ENCODE data around the gene RAP2B.

Gene RAP2B

GRCh38 chr3:153127788-153128187 is 34.2 kb upstream of the RAP2B start:
- H2BK12ac ChIP-seq (ENCODE audit: low read length in 2 of 2) = no peak overlapping the region
- H3K14ac ChIP-seq (ENCODE audit: low read length in 2 of 2) = no peak overlapping the region
- no peaks in the 10 kb centered on the region for H3K27me3 ChIP-seq (ENCODE audit: control insufficient read depth in 1 of 2, insufficient read depth in 1 of 2, low read length in 2 of 2)
- no peak overlapping the region for H3K18ac ChIP-seq (ENCODE audit: low read depth in 1 of 2, low read length in 2 of 2)
- no peaks in the 10 kb centered on the region for H3K9me3 ChIP-seq (ENCODE audit: control insufficient read depth, low read length)
- no peaks in the 10 kb centered on the region for H3K36me3 ChIP-seq (ENCODE audit: control insufficient read depth in 1 of 2, insufficient read depth in 2 of 2, low read depth in 1 of 2, low read length in 2 of 2)
- no peak overlapping the region for H2AFZ ChIP-seq (ENCODE audit: low read depth, low read length)
- no peak overlapping the region for H3K27ac ChIP-seq (ENCODE audit: low read length, poor library complexity, severe bottlenecking)
- H4K91ac ChIP-seq (ENCODE audit: low read length) = no peak overlapping the region
- no peak overlapping the region for H3K4me2 ChIP-seq (ENCODE audit: low read length, poor library complexity, severe bottlenecking)
- H3K23ac ChIP-seq (ENCODE audit: low read length in 2 of 2) = no peak overlapping the region
- H3K4me1 ChIP-seq (ENCODE audit: control insufficient read depth, insufficient read depth, low read depth, low read length) = no peaks in the 10 kb centered on the region
- no peak overlapping the region for H4K8ac ChIP-seq (ENCODE audit: low read length)
- H3K4me3 ChIP-seq (ENCODE audit: insufficient read depth in 1 of 2, low read depth in 1 of 2, low read length in 2 of 2) = no peak overlapping the region
- no peak overlapping the region for H3K9ac ChIP-seq (ENCODE audit: low read length)
- H2BK120ac ChIP-seq (ENCODE audit: low read depth, low read length) = no peak overlapping the region
- H3K79me1 ChIP-seq (replicated peaks; ENCODE audit: low read length, poor library complexity, severe bottlenecking) = no peaks in the 10 kb centered on the region
- WGBS = no CpG with 5 or more reads among the region's 1 CpG
- no peak overlapping the region for H2BK5ac ChIP-seq (ENCODE audit: low read depth, low read length, poor library complexity, severe bottlenecking)
- H2BK15ac ChIP-seq (ENCODE audit: low read depth, poor library complexity, severe bottlenecking) = no peak overlapping the region
- DNase-seq = no peak
- no peak overlapping the region for H2AK5ac ChIP-seq (ENCODE audit: low read length, severe bottlenecking)
- no peak overlapping the region for H3K4ac ChIP-seq (ENCODE audit: low read depth in 1 of 2, low read length in 2 of 2)

DNA sequence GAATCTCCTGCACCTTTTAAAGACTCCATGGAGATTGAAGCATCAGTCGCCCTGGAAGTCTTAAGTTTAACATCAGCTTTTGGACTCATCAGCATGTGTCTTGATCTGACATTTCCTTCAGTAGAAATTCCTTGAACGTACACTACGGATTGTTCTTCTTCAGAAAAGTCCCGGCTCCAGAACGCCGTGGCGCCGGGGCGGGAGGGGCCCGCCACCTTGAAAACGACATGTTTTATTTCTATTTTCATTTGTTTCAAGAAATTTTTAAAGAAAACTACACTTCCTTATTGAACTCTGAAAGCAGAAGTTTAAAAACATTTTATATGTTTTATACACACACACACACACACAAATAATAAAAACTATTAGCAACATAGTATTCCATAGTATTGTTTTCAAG is 32.6 kb upstream of the RAP2B start:
- no peak overlapping the region for H2BK15ac ChIP-seq (ENCODE audit: low read depth, poor library complexity, severe bottlenecking)
- DNase-seq = no peak
- H2AK5ac ChIP-seq (ENCODE audit: low read length, severe bottlenecking) = no peak overlapping the region
- no peak overlapping the region for H3K27ac ChIP-seq (ENCODE audit: low read length, poor library complexity, severe bottlenecking)
- no peak overlapping the region for H4K8ac ChIP-seq (ENCODE audit: low read length)
- no peak overlapping the region for H3K9ac ChIP-seq (ENCODE audit: low read length)
- 99% methylated on average over 9 of the region's 11 CpGs for WGBS
- H3K4ac ChIP-seq (ENCODE audit: low read depth in 1 of 2, low read length in 2 of 2) = no peak overlapping the region
- H3K79me1 ChIP-seq (replicated peaks; ENCODE audit: low read length, poor library complexity, severe bottlenecking) = no peaks in the 10 kb centered on the region
- no peak overlapping the region for H3K18ac ChIP-seq (ENCODE audit: low read depth in 1 of 2, low read length in 2 of 2)
- H2BK120ac ChIP-seq (ENCODE audit: low read depth, low read length) = no peak overlapping the region
- no peak overlapping the region for H3K4me3 ChIP-seq (ENCODE audit: insufficient read depth in 1 of 2, low read depth in 1 of 2, low read length in 2 of 2)
- no peak overlapping the region for H3K14ac ChIP-seq (ENCODE audit: low read length in 2 of 2)
- no peaks in the 10 kb centered on the region for H3K27me3 ChIP-seq (ENCODE audit: control insufficient read depth in 1 of 2, insufficient read depth in 1 of 2, low read length in 2 of 2)
- no peaks in the 10 kb centered on the region for H3K9me3 ChIP-seq (ENCODE audit: control insufficient read depth, low read length)
- H3K36me3 ChIP-seq (ENCODE audit: control insufficient read depth in 1 of 2, insufficient read depth in 2 of 2, low read depth in 1 of 2, low read length in 2 of 2) = no peaks in the 10 kb centered on the region
- H3K4me1 ChIP-seq (ENCODE audit: control insufficient read depth, insufficient read depth, low read depth, low read length) = no peaks in the 10 kb centered on the region
- no peak overlapping the region for H4K91ac ChIP-seq (ENCODE audit: low read length)
- H2AFZ ChIP-seq (ENCODE audit: low read depth, low read length) = no peak overlapping the region
- H2BK5ac ChIP-seq (ENCODE audit: low read depth, low read length, poor library complexity, severe bottlenecking) = no peak overlapping the region
- no peak overlapping the region for H3K23ac ChIP-seq (ENCODE audit: low read length in 2 of 2)
- no peak overlapping the region for H3K4me2 ChIP-seq (ENCODE audit: low read length, poor library complexity, severe bottlenecking)
- no peak overlapping the region for H2BK12ac ChIP-seq (ENCODE audit: low read length in 2 of 2)

DNA sequence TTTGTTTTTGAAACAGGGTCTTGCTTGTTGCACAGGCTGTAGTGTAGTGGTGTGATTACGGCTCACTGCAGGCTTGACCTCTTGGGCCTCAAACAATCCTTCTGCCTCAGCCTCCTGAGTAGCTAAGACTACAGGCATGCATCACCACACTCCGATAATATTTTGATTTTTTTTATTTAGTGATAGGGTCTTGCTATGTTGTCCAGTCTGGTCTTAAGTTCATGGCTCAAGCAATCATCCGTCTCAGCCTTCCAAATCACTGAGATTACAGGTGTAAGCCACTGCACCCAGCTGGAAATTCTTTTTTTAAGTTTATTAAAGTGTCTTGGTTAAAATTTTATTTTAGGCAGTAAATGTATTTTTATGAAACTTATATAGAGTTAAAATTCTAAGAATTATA is 32.2 kb upstream of the RAP2B start:
- no peak for DNase-seq
- H2AK5ac ChIP-seq (ENCODE audit: low read length, severe bottlenecking) = no peak overlapping the region
- H3K9ac ChIP-seq (ENCODE audit: low read length) = peak overlapping the region; percentile 65
- H2BK5ac ChIP-seq (ENCODE audit: low read depth, low read length, poor library complexity, severe bottlenecking) = no peak overlapping the region
- H3K4me3 ChIP-seq (ENCODE audit: insufficient read depth in 1 of 2, low read depth in 1 of 2, low read length in 2 of 2) = no peak overlapping the region
- H3K27ac ChIP-seq (ENCODE audit: low read length, poor library complexity, severe bottlenecking) = no peak overlapping the region
- no peak overlapping the region for H3K18ac ChIP-seq (ENCODE audit: low read depth in 1 of 2, low read length in 2 of 2)
- no peak overlapping the region for H3K4me2 ChIP-seq (ENCODE audit: low read length, poor library complexity, severe bottlenecking)
- no peak overlapping the region for H3K4ac ChIP-seq (ENCODE audit: low read depth in 1 of 2, low read length in 2 of 2)
- no peak overlapping the region for H4K91ac ChIP-seq (ENCODE audit: low read length)
- no peak overlapping the region for H4K8ac ChIP-seq (ENCODE audit: low read length)
- no peak overlapping the region for H2BK120ac ChIP-seq (ENCODE audit: low read depth, low read length)
- no peak overlapping the region for H3K14ac ChIP-seq (ENCODE audit: low read length in 2 of 2)
- WGBS = 100% methylated on average over 1 of the region's 3 CpGs
- H3K36me3 ChIP-seq (ENCODE audit: control insufficient read depth in 1 of 2, insufficient read depth in 2 of 2, low read depth in 1 of 2, low read length in 2 of 2) = no peaks in the 10 kb centered on the region
- no peak overlapping the region for H2AFZ ChIP-seq (ENCODE audit: low read depth, low read length)
- H3K27me3 ChIP-seq (ENCODE audit: control insufficient read depth in 1 of 2, insufficient read depth in 1 of 2, low read length in 2 of 2) = no peaks in the 10 kb centered on the region
- H3K79me1 ChIP-seq (replicated peaks; ENCODE audit: low read length, poor library complexity, severe bottlenecking) = no peaks in the 10 kb centered on the region
- no peak overlapping the region for H3K23ac ChIP-seq (ENCODE audit: low read length in 2 of 2)
- no peak overlapping the region for H2BK15ac ChIP-seq (ENCODE audit: low read depth, poor library complexity, severe bottlenecking)
- H3K4me1 ChIP-seq (ENCODE audit: control insufficient read depth, insufficient read depth, low read depth, low read length) = no peaks in the 10 kb centered on the region
- H2BK12ac ChIP-seq (ENCODE audit: low read length in 2 of 2) = no peak overlapping the region
- no peaks in the 10 kb centered on the region for H3K9me3 ChIP-seq (ENCODE audit: control insufficient read depth, low read length)

GRCh38 chr3:153130312-153130977 is 31.6 kb upstream of the RAP2B start:
- Histone ChIP-seq H3K4ac (ENCODE audit: low read depth in 1 of 2, low read length in 2 of 2) (no peak overlapping the region), H4K91ac (ENCODE audit: low read length) (no peak overlapping the region), H4K8ac (ENCODE audit: low read length) (no peak overlapping the region), H3K36me3 (ENCODE audit: control insufficient read depth in 1 of 2, insufficient read depth in 2 of 2, low read depth in 1 of 2, low read length in 2 of 2) (no peaks in the 10 kb centered on the region), H3K4me3 (ENCODE audit: insufficient read depth in 1 of 2, low read depth in 1 of 2, low read length in 2 of 2) (no peak overlapping the region), H3K9ac (ENCODE audit: low read length) (peak overlapping the region; percentile 65), H3K23ac (ENCODE audit: low read length in 2 of 2) (no peak overlapping the region), H2AFZ (ENCODE audit: low read depth, low read length) (no peak overlapping the region), H3K14ac (ENCODE audit: low read length in 2 of 2) (no peak overlapping the region), H3K18ac (ENCODE audit: low read depth in 1 of 2, low read length in 2 of 2) (no peak overlapping the region), H2BK15ac (ENCODE audit: low read depth, poor library complexity, severe bottlenecking) (no peak overlapping the region), H3K4me1 (ENCODE audit: control insufficient read depth, insufficient read depth, low read depth, low read length) (no peaks in the 10 kb centered on the region), H3K27me3 (ENCODE audit: control insufficient read depth in 1 of 2, insufficient read depth in 1 of 2, low read length in 2 of 2) (no peaks in the 10 kb centered on the region), H3K27ac (ENCODE audit: low read length, poor library complexity, severe bottlenecking) (peak overlapping the region; percentile 79), H3K79me1 (replicated peaks; ENCODE audit: low read length, poor library complexity, severe bottlenecking) (no peaks in the 10 kb centered on the region), H2BK120ac (ENCODE audit: low read depth, low read length) (no peak overlapping the region), H2AK5ac (ENCODE audit: low read length, severe bottlenecking) (no peak overlapping the region), H3K4me2 (ENCODE audit: low read length, poor library complexity, severe bottlenecking) (peak overlapping the region; percentile 6), H2BK5ac (ENCODE audit: low read depth, low read length, poor library complexity, severe bottlenecking) (no peak overlapping the region), H3K9me3 (ENCODE audit: control insufficient read depth, low read length) (no peaks in the 10 kb centered on the region), H2BK12ac (ENCODE audit: low read length in 2 of 2) (no peak overlapping the region)
- WGBS = 100% methylated on average over 1 of the region's 2 CpGs
- DNase-seq = peak; percentile 61
